ENCODE results near the gene PRRT1. TPM values are rescaled to one million over a fixed set of nuclear protein-coding genes. Genes with fewer than 3 reads are reported as not detected.

PRRT1 gene
- total RNA-seq, 2 experiments from 2014 or later: 1.1 to 1.6 TPM

DNA sequence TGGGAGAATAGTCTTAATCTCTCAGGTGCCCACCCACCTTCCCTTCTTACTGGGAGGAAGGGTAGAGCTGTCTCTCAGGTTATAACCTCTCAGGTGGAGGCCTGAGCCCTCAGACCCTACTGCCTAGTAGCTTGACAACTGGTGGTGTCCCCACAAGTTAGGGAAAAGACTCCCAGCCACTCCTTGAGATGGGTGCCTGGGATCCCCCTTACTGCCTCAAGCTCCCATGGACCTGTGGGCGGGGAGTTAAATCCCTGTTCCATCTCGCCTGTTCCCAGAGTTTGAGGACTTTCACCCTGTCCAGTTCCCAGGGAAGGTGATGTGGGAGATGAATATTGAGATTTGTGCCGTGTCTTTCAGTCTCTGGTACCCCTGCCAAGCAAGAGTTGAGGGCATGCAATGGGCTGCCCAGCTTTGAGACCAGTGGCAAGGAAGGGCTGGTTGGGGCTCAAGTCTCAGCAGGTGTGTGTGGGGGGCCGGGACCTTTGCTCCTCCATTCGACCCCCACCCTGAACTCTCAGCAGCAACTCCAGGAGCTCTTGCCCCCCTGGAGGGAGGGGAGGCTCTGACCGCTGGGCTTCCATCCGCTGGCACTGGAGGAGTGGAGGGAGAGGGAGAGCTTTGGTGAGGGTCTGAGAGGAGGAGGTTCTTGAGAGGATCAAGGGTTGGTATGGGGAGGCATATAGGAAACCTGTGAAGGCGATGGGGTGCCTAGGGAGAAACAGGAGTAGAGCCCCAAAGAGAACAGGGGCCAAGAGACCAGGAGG, 39.4 kb upstream of the PRRT1 start:
- Mint-ChIP-seq H3K27ac (peak overlapping the region; percentile 99), H3K4me3 (peak overlapping the region; percentile 97), H3K9me3 (no peaks in the 10 kb centered on the region), H3K4me1 (ENCODE audit: low read depth) (peaks cover 48% of the 10 kb centered on the region), H3K36me3 (ENCODE audit: low read depth) (peaks cover 38% of the 10 kb centered on the region), H3K27me3 (no peaks in the 10 kb centered on the region)
- DNase-seq: no peak
- intact Hi-C loops (cut with micrococcal nuclease): no loop called here
- ChIA-PET POLR2A (interaction anchor here (0.8 to 7.2 kb wide), 4 partner anchors 8 to 662 kb away, joined by 3 to 72 read pairs (median 3); partner anchors contain the start of genes AGPAT1, PSMB9, RNF5 and TAP1), CTCF (interaction anchor here (0.8 to 1.4 kb wide), 4 partner anchors 27 to 74 kb away, joined by 3 read pairs; partner anchors contain the start of gene EGFL8)
- no peak for ATAC-seq
- TF ChIP-seq, protein P1, sequence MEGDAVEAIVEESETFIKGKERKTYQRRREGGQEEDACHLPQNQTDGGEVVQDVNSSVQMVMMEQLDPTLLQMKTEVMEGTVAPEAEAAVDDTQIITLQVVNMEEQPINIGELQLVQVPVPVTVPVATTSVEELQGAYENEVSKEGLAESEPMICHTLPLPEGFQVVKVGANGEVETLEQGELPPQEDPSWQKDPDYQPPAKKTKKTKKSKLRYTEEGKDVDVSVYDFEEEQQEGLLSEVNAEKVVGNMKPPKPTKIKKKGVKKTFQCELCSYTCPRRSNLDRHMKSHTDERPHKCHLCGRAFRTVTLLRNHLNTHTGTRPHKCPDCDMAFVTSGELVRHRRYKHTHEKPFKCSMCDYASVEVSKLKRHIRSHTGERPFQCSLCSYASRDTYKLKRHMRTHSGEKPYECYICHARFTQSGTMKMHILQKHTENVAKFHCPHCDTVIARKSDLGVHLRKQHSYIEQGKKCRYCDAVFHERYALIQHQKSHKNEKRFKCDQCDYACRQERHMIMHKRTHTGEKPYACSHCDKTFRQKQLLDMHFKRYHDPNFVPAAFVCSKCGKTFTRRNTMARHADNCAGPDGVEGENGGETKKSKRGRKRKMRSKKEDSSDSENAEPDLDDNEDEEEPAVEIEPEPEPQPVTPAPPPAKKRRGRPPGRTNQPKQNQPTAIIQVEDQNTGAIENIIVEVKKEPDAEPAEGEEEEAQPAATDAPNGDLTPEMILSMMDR (IDR thresholded peaks at IDR 0.05): no peak

DNA sequence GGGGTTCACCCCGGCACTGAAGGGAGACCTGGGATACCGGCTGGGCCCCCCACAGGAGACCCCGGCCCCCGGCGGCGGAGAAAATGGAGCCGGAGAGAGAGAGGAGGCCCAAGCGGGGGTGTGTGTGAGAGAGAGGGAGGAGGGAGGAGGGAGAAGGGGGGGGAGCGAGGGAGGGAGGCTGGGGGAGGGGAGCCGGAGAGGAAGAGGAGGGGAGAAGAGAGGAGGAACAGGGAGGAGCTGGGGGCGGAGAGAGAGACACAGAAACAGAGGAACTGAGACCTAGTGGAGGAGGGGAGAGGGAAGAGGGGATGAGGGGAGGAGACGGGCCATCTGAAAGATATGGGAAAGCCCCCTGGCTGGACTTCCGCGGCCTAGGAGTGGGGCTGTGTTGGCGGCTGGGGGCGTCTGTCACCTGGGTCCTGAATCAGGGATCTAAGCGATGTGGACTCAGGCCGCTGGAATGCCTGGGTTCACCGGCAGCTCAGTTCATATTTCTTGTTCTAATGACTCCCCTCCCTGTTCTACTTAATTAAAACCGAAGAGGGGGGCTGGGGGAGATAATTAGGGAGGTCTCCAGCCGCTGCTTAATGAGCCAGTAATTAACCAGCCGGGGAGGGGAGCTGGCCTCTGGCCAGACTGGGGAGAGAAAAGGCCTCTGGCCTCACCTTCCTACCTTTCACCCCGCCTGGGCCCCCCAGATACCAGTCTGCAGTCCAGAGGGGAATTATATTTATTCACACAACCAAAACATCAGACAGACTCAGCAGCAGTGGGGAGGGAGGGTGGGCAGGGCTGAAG, 38.5 kb upstream of the PRRT1 start, which contains the start of gene PBX2:
Gene PBX2, minus strand, starts transcription at position 149 of the 798 bp plus-strand sequence. CDS start 287 bp downstream, outside the sequence.
- Mint-ChIP-seq H3K4me3 (peak within 1 kb of the TSS; percentile 97), H3K27ac (peak within 1 kb of the TSS; percentile 99), H3K27me3 (no peaks in the 10 kb centered on the region), H3K4me1 (ENCODE audit: low read depth) (peaks cover 55% of the 10 kb centered on the region), H3K36me3 (ENCODE audit: low read depth) (peaks cover 44% of the 10 kb centered on the region), H3K9me3 (no peaks in the 10 kb centered on the region)
- peak; percentile 64 for ATAC-seq
- CTCF ChIA-PET: interaction anchor here (0.8 to 1.4 kb wide), 4 partner anchors 21 to 73 kb away, joined by 3 read pairs; partner anchors contain the start of gene EGFL8
- peak; percentile 90 for DNase-seq
- intact Hi-C loops (cut with micrococcal nuclease): no loop called here
- POLR2A ChIA-PET: interaction anchor here (0.6 to 7.2 kb wide), 5 partner anchors 8 to 1352 kb away, joined by 3 to 72 read pairs (median 3); partner anchors contain the start of genes AGPAT1 and RNF5
- TF ChIP-seq, protein P1 (IDR thresholded peaks at IDR 0.05): no peak

DNA sequence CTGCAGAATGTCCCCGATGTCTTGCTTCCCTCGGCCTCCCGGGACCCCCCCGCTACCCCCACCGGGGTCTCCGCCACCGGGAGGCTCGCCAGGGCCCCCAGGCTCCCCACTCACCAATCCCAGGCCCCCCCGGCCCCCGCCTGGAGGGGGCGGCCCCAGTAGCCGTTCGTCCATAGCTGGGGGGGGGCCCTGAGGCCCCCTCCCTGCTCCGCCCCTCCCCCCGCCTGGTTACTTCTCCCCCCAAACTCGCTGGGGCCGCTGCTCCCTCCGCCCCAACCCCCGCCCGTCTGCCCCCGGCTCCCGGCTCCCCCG, 38.0 kb upstream of the PRRT1 start:
- no peak for ATAC-seq
- Mint-ChIP-seq H3K27ac (peak overlapping the region; percentile 96), H3K9me3 (no peaks in the 10 kb centered on the region), H3K27me3 (no peaks in the 10 kb centered on the region), H3K36me3 (ENCODE audit: low read depth) (peaks cover 44% of the 10 kb centered on the region), H3K4me1 (ENCODE audit: low read depth) (peaks cover 50% of the 10 kb centered on the region), H3K4me3 (peak overlapping the region; percentile 97)
- POLR2A ChIA-PET: interaction anchor here (0.6 to 7.2 kb wide), 3 partner anchors 11 to 1352 kb away, joined by 3 to 72 read pairs (median 4); partner anchors contain the start of genes AGPAT1 and RNF5
- CTCF ChIA-PET: interaction anchor here (0.8 to 1.2 kb wide), 3 partner anchors 21 to 73 kb away, joined by 3 read pairs; no protein-coding TSS in a partner anchor
- TF ChIP-seq, protein P1 (IDR thresholded peaks at IDR 0.05): no peak
- no peak for DNase-seq
- intact Hi-C loops (cut with micrococcal nuclease): no loop called here

DNA sequence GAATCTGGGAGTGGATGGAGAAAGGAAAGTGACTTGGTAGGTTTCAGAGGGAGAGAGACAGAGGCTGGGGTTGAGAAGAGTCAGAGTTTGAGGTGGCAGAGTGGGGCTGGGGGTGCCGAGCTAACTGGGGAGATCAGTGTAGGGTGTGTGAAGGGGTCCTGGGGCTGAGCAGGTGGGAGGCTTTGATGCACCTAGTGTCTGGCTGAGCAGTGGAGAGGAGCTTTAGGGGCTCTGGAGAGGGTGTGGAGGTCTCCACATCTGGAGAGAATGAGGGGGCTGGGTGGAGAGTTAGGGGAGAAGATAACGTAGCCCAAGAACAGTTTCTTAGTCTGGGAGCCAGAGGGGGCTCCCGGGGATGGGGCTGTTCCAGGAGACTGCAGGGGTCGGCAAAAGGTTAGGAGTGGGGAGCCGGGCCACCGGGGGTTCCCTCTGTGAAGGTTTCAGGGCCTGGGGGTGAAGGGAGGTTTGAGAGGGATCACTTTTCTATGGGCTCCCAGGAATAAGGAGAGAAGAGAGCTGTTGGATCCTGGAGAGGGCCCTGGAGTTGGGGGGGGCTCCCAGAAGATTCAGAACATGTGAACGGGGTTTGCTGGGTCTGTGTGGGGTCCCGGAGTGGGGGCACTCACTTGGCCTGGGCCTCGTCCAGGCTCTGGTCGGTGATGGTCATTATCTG, 37.5 kb upstream of the PRRT1 start:
- peak overlapping the region; percentile 95 for H3K4me3 Mint-ChIP-seq
- intact Hi-C loops (cut with micrococcal nuclease): no loop called here
- no peaks in the 10 kb centered on the region for H3K27me3 Mint-ChIP-seq
- DNase-seq (no peak), ATAC-seq (no peak)
- peaks cover 47% of the 10 kb centered on the region for H3K4me1 Mint-ChIP-seq (ENCODE audit: low read depth)
- TF ChIP-seq, protein P1 (IDR thresholded peaks at IDR 0.05): no peak
- H3K27ac Mint-ChIP-seq: peak overlapping the region; percentile 96
- ChIA-PET POLR2A (interaction anchor here (0.9 to 7.2 kb wide), 3 partner anchors 10 to 783 kb away, joined by 3 to 72 read pairs (median 4); partner anchors contain the start of genes AGPAT1 and RNF5), CTCF (interaction anchor here (0.9 kb wide), 1 partner anchor 70 kb away, joined by 3 read pairs; no protein-coding TSS in a partner anchor)
- H3K36me3 Mint-ChIP-seq (ENCODE audit: low read depth): peaks cover 44% of the 10 kb centered on the region
- H3K9me3 Mint-ChIP-seq: no peaks in the 10 kb centered on the region
